Astrocyte of the spinal cord (primary cell): ENCODE results near the gene ELANE.

Experiments
- DNase-seq: peaks from one replicate; pipeline ENCODE4 v3.0.0; 2011; ENCODE audit warnings: low read depth, low spot score
- H3K4me3 ChIP-seq: 2 replicates; pipeline ENCODE4 v1.5.1; 2011; ENCODE audit warnings: low read depth, mild to moderate bottlenecking, low read length, moderate library complexity
- in situ Hi-C: cut with HindIII; loops from 2 replicates; pipeline ENCODE4 v1.10.0; 2017; ENCODE audit warnings: low sequenced_read_pairs
- TF ChIP-seq, protein P1 (sequence below): IDR thresholded peaks from 2 replicates; pipeline ENCODE4 v1.5.1; 2012; ENCODE audit warnings: low read depth, mild to moderate bottlenecking, low read length, inconsistent platforms

ELANE gene

DNA sequence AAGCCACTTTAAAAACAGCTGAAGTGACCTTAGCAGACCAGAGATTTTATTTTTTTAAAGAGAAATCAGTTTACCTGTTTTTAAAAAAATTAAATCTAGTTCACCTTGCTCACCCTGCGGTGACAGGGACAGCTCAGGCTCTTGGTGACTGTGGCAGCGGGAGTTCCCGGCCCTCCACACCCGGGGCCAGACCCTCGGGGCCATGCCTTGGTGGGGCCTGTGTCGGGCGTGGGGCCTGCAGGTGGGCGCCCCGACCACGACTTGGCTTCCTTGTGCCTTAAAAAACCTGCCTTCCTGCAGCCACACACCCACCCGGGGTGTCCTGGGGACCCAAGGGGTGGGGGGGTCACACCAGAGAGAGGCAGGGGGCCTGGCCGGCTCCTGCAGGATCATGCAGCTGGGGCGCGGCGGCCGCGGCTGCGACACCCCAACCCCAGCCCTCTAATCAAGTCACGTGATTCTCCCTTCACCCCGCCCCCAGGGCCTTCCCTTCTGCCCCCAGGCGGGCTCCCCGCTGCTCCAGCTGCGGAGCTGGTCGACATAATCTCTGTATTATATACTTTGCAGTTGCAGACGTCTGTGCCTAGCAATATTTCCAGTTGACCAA lies 41.1 kb upstream of the ELANE start:
- no peak for DNase-seq
- H3K4me3 ChIP-seq: no peak overlapping the region
- in situ Hi-C loops: no loop called here
- TF ChIP-seq, protein P1, sequence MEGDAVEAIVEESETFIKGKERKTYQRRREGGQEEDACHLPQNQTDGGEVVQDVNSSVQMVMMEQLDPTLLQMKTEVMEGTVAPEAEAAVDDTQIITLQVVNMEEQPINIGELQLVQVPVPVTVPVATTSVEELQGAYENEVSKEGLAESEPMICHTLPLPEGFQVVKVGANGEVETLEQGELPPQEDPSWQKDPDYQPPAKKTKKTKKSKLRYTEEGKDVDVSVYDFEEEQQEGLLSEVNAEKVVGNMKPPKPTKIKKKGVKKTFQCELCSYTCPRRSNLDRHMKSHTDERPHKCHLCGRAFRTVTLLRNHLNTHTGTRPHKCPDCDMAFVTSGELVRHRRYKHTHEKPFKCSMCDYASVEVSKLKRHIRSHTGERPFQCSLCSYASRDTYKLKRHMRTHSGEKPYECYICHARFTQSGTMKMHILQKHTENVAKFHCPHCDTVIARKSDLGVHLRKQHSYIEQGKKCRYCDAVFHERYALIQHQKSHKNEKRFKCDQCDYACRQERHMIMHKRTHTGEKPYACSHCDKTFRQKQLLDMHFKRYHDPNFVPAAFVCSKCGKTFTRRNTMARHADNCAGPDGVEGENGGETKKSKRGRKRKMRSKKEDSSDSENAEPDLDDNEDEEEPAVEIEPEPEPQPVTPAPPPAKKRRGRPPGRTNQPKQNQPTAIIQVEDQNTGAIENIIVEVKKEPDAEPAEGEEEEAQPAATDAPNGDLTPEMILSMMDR: no peak

DNA sequence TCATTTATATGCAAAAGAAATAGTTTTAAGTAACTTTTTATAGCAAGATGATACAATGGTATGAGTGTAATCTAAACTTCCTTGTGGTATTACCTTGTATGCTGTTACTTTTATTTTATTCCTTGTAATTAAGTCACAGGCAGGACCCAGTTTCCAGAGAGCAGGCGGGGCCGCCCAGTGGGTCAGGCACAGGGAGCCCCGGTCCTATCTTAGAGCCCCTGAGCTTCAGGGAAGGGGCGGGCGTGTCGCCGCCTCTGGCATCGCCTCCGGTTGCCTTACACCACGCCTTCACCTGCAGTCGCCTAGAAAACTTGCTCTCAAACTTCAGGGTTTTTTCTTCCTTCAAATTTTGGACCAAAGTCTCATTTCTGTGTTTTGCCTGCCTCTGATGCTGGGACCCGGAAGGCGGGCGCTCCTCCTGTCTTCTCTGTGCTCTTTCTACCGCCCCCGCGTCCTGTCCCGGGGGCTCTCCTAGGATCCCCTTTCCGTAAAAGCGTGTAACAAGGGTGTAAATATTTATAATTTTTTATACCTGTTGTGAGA lies 40.5 kb upstream of the ELANE start:
- no peak overlapping the region for H3K4me3 ChIP-seq
- in situ Hi-C loops: no loop called here
- TF ChIP-seq, protein P1: no peak
- no peak for DNase-seq

DNA sequence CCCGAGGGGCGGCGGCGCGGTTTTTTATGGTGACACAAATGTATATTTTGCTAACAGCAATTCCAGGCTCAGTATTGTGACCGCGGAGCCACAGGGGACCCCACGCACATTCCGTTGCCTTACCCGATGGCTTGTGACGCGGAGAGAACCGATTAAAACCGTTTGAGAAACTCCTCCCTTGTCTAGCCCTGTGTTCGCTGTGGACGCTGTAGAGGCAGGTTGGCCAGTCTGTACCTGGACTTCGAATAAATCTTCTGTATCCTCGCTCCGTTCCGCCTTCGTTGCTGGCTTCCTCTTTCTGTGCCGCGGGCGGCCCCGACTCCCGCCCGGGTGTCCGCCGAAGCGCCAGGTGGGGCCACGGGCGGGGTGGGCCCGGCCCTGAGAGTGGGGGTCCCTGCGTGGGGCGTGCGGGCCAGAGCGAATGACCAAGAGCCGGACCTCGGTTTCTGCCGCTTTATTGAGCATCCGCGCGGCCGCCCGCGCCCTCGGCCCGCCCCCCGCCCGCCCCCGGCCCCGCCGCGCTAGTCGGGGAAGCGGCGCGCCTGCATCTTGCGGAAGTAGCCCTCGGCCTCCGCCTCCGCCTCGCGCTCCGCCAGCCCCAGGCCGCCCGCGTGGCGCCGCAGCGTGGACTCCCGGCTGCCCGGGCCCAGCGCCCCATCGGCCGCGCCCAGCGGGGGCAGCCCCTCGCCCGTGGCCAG lies 39.9 kb upstream of the ELANE start:
- DNase-seq: no peak
- TF ChIP-seq, protein P1: no peak
- H3K4me3 ChIP-seq: no peak overlapping the region
- in situ Hi-C loops: no loop called here

DNA sequence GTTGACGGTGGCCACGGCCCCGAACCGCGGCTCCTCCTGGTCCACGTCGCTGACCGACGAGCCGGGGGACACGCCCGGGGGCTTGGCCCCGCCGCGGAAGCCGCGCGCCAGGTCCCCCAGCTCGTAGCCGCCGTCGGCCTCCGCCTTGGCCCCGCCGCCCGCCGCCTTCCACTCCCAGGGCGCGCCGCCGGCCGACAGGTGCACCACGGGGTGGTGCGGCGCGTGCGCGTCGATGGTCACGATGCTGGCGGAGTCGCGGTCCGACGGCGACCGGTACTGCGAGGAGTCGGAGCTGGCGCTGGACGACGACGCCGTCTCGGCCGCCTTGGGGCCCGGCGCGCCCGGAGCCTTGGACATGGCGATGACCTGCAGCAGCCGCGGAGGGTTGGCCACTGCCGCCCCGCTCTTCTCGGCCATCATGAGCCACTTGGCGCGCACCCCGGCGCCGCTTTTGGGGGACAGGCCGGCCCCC lies 39.3 kb upstream of the ELANE start:
- H3K4me3 ChIP-seq: no peak overlapping the region
- no peak for DNase-seq
- TF ChIP-seq, protein P1: no peak
- in situ Hi-C loops: no loop called here

DNA sequence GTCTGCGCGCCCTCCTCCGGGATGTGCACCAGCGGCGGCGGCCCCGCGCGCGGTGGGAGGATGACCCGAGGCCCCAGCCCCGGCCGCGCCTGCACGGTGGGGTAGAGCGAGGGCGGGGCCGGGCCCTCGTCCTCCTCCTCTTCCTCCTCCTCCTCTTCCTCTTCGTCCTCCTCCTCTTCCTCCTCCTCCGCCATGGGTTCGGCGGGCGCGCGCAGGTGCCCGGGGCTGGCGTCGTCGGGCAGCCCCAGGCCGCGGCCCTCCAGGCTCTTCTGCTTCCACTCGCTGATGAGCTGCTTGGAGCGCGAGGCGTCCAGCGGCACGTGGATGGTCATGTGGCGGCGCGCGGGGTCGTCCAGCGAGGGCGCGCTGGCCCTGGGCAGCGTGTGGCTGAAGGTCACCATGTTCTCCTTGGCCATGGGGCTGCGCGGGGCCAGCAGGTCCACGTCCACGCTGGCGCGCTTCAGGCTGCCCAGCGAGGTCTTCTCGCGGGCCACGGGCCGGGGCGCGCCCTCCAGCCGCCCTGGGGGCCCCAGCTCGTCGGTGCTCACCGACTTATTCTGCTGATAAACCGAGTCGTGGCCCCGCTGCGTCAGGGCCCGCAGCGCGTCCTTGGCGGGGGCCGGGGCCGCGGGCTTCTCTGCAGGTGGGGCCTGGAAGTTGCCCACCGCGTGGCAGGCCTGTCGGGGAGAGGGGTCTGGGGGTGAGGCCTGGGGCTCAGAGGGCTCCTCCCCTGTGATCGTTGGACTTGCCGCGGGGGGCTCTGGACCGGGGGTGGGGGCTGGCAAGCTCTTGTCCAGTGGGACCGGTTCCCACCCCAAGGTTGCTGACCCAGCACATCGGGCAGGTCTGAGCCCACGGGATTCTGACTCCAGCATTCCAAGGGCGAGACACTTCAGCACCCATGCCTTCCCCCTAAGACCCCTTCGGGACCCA lies 38.6 kb upstream of the ELANE start:
- in situ Hi-C loops: no loop called here
- no peak overlapping the region for H3K4me3 ChIP-seq
- DNase-seq: no peak
- TF ChIP-seq, protein P1: no peak
